ENCODE results near the gene RTL3.

Gene RTL3

GRCh38 chrX:78673246-78673645 is 14.1 kb upstream of the RTL3 start:
- H3K4me3 ChIP-seq (ENCODE audit: insufficient read length, low read depth): no peak overlapping the region
- H3K9me3 ChIP-seq (ENCODE audit: insufficient read depth, low read length): no peaks in the 10 kb centered on the region
- H3K27me3 ChIP-seq (ENCODE audit: insufficient read depth, insufficient read length): no peaks in the 10 kb centered on the region
- H3K4me1 ChIP-seq (ENCODE audit: insufficient read depth, insufficient read length): no peaks in the 10 kb centered on the region
- no peak overlapping the region for H3K9ac ChIP-seq (ENCODE audit: insufficient read length, low read depth)
- H3K36me3 ChIP-seq (ENCODE audit: insufficient read depth, insufficient read length, low read length): no peaks in the 10 kb centered on the region
- no peak for DNase-seq (ENCODE audit: low read depth, low spot score)
- TF ChIP-seq SUZ12 (IDR thresholded peaks at IDR 0.05; ENCODE audit: extremely low read depth, insufficient read depth, insufficient read length) (no peak), ZNF274 (IDR thresholded peaks at IDR 0.05; ENCODE audit: low read depth, low read length) (no peak), YY1 (IDR thresholded peaks at IDR 0.05; ENCODE audit: insufficient read depth, insufficient read length) (no peak)

DNA sequence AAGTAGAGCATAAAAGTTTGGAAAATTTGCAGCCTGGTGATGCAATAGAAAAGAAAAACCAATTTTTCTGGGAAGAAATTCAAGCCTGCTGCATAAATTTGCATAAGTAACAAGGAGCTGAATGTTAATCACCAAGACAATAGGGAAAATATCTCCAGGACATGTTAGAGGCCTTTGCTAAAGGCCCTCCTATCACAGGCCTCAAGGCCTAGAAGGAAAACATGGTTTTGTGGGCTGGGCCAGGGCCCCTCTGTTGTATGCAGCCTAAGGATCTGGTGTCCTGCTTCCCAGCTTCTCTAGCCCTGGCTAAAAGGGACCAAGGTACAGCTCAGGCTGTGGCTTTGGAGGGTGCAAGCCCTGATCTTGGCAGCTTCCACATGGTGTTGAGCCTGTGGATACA is 6.2 kb upstream of the RTL3 start:
- TF ChIP-seq ZNF274 (IDR thresholded peaks at IDR 0.05; ENCODE audit: low read depth, low read length) (no peak), YY1 (IDR thresholded peaks at IDR 0.05; ENCODE audit: insufficient read depth, insufficient read length) (no peak), SUZ12 (IDR thresholded peaks at IDR 0.05; ENCODE audit: extremely low read depth, insufficient read depth, insufficient read length) (no peak)
- Histone ChIP-seq H3K36me3 (ENCODE audit: insufficient read depth, insufficient read length, low read length) (no peaks in the 10 kb centered on the region), H3K9me3 (ENCODE audit: insufficient read depth, low read length) (no peaks in the 10 kb centered on the region; the same call in 1 of the 2 replicates), H3K4me3 (ENCODE audit: insufficient read length, low read depth) (no peak overlapping the region), H3K9ac (ENCODE audit: insufficient read length, low read depth) (no peak overlapping the region), H3K27me3 (ENCODE audit: insufficient read depth, insufficient read length) (no peaks in the 10 kb centered on the region), H3K4me1 (ENCODE audit: insufficient read depth, insufficient read length) (no peaks in the 10 kb centered on the region)
- DNase-seq (ENCODE audit: low read depth, low spot score): no peak

- TF ChIP-seq ZNF274 (IDR thresholded peaks at IDR 0.05; ENCODE audit: low read depth, low read length) (no peak), SUZ12 (IDR thresholded peaks at IDR 0.05; ENCODE audit: extremely low read depth, insufficient read depth, insufficient read length) (no peak), YY1 (IDR thresholded peaks at IDR 0.05; ENCODE audit: insufficient read depth, insufficient read length) (no peak)
- H3K9ac ChIP-seq (ENCODE audit: insufficient read length, low read depth): no peak overlapping the region
- peaks cover 3% of the 10 kb centered on the region; the same call in 1 of the 2 replicates for H3K9me3 ChIP-seq (ENCODE audit: insufficient read depth, low read length)
- H3K36me3 ChIP-seq (ENCODE audit: insufficient read depth, insufficient read length, low read length): no peaks in the 10 kb centered on the region
- DNase-seq (ENCODE audit: low read depth, low spot score): no peak
- H3K4me1 ChIP-seq (ENCODE audit: insufficient read depth, insufficient read length): no peaks in the 10 kb centered on the region
- no peak overlapping the region for H3K4me3 ChIP-seq (ENCODE audit: insufficient read length, low read depth)
- no peaks in the 10 kb centered on the region for H3K27me3 ChIP-seq (ENCODE audit: insufficient read depth, insufficient read length)
These were observed 2.7 kb upstream of the RTL3 start for GRCh38 chrX:78661836-78662235.

- TF ChIP-seq SUZ12 (IDR thresholded peaks at IDR 0.05; ENCODE audit: extremely low read depth, insufficient read depth, insufficient read length) (no peak), ZNF274 (IDR thresholded peaks at IDR 0.05; ENCODE audit: low read depth, low read length) (no peak), YY1 (IDR thresholded peaks at IDR 0.05; ENCODE audit: insufficient read depth, insufficient read length) (no peak)
- no peaks in the 10 kb centered on the region for H3K27me3 ChIP-seq (ENCODE audit: insufficient read depth, insufficient read length)
- peaks cover 3% of the 10 kb centered on the region; the same call in 1 of the 2 replicates for H3K9me3 ChIP-seq (ENCODE audit: insufficient read depth, low read length)
- DNase-seq (ENCODE audit: low read depth, low spot score): no peak
- no peaks in the 10 kb centered on the region for H3K4me1 ChIP-seq (ENCODE audit: insufficient read depth, insufficient read length)
- H3K36me3 ChIP-seq (ENCODE audit: insufficient read depth, insufficient read length, low read length): no peaks in the 10 kb centered on the region
- no peak overlapping the region for H3K4me3 ChIP-seq (ENCODE audit: insufficient read length, low read depth)
- H3K9ac ChIP-seq (ENCODE audit: insufficient read length, low read depth): no peak overlapping the region
These were observed 827 bp upstream of the RTL3 start for GRCh38 chrX:78659955-78660354.

GRCh38 chrX:78658414-78658813 is 714 bp downstream of the RTL3 start:
- no peaks in the 10 kb centered on the region for H3K4me1 ChIP-seq (ENCODE audit: insufficient read depth, insufficient read length)
- no peaks in the 10 kb centered on the region for H3K36me3 ChIP-seq (ENCODE audit: insufficient read depth, insufficient read length, low read length)
- no peak overlapping the region for H3K4me3 ChIP-seq (ENCODE audit: insufficient read length, low read depth)
- peaks cover 3% of the 10 kb centered on the region; the same call in 1 of the 2 replicates for H3K9me3 ChIP-seq (ENCODE audit: insufficient read depth, low read length)
- no peak for TF ChIP-seq YY1 (IDR thresholded peaks at IDR 0.05; ENCODE audit: insufficient read depth, insufficient read length)
- no peak for TF ChIP-seq SUZ12 (IDR thresholded peaks at IDR 0.05; ENCODE audit: extremely low read depth, insufficient read depth, insufficient read length)
- TF ChIP-seq ZNF274 (IDR thresholded peaks at IDR 0.05; ENCODE audit: low read depth, low read length): no peak
- no peaks in the 10 kb centered on the region for H3K27me3 ChIP-seq (ENCODE audit: insufficient read depth, insufficient read length)
- no peak for DNase-seq (ENCODE audit: low read depth, low spot score)
- no peak overlapping the region for H3K9ac ChIP-seq (ENCODE audit: insufficient read length, low read depth)

- H3K9me3 ChIP-seq (ENCODE audit: insufficient read depth, low read length): peaks cover 3% of the 10 kb centered on the region; the same call in 1 of the 2 replicates
- H3K4me1 ChIP-seq (ENCODE audit: insufficient read depth, insufficient read length): no peaks in the 10 kb centered on the region
- no peaks in the 10 kb centered on the region for H3K27me3 ChIP-seq (ENCODE audit: insufficient read depth, insufficient read length)
- H3K4me3 ChIP-seq (ENCODE audit: insufficient read length, low read depth): no peak overlapping the region
- H3K36me3 ChIP-seq (ENCODE audit: insufficient read depth, insufficient read length, low read length): no peaks in the 10 kb centered on the region
- no peak for TF ChIP-seq SUZ12 (IDR thresholded peaks at IDR 0.05; ENCODE audit: extremely low read depth, insufficient read depth, insufficient read length)
- H3K9ac ChIP-seq (ENCODE audit: insufficient read length, low read depth): no peak overlapping the region
- DNase-seq (ENCODE audit: low read depth, low spot score): no peak
These were observed 3.5 kb downstream of the RTL3 start for GRCh38 chrX:78655642-78656041.

DNA sequence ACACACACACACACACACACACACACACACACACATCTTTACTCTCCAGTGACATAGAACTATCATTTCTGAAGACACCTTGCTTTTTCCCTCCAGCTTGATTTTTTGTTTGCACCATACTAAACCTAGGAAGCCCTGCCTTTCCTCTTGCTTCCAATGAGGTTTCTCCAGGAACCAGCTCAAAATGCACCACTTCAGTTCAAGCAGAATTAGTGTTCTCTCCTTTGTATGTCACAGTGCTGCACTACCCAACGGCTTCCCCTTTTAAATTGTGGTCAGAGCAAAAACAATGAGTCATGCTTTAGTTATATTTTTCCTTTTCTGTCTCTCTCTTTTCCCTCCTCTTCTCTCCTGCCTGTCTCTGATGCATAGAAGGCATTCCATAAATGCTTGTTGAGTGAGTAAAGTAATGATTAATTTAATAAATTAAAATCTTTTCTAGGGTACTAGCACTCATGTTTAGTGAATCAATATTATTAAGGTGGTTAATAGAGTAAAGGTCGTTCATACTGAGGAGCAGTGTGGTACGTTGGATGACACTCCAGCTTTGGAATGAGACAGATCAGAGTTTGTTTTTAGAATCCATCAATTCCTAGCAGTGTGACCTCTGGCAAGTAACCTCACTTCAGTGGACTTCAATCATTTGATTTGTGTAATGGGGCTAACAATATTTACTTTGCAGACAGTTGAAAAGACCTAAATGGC is 5.9 kb downstream of the RTL3 start:
- Histone ChIP-seq H3K27me3 (ENCODE audit: insufficient read depth, insufficient read length) (no peaks in the 10 kb centered on the region), H3K36me3 (ENCODE audit: insufficient read depth, insufficient read length, low read length) (no peaks in the 10 kb centered on the region), H3K9ac (ENCODE audit: insufficient read length, low read depth) (no peak overlapping the region), H3K4me1 (ENCODE audit: insufficient read depth, insufficient read length) (no peaks in the 10 kb centered on the region), H3K9me3 (ENCODE audit: insufficient read depth, low read length) (peaks cover 3% of the 10 kb centered on the region; the same call in 1 of the 2 replicates), H3K4me3 (ENCODE audit: insufficient read length, low read depth) (no peak overlapping the region)
- DNase-seq (ENCODE audit: low read depth, low spot score): no peak
- no peak for TF ChIP-seq SUZ12 (IDR thresholded peaks at IDR 0.05; ENCODE audit: extremely low read depth, insufficient read depth, insufficient read length)
- no peak for TF ChIP-seq YY1 (IDR thresholded peaks at IDR 0.05; ENCODE audit: insufficient read depth, insufficient read length)
